Ishikawa (cell line): ENCODE results near the gene TLR3.

ENCODE experiments used
- CEBPB ChIP-seq: IDR thresholded peaks from 2 replicates; pipeline ENCODE4 v1.6.1; 2012
- CREB1 ChIP-seq: IDR thresholded peaks from 2 replicates; pipeline ENCODE4 v1.6.1; 2012; ENCODE audit warnings: low read depth
- RAD21 ChIP-seq: IDR thresholded peaks from 2 replicates; pipeline ENCODE4 v1.6.1; 2012; ENCODE audit warnings: low read depth
- TAF1 ChIP-seq: IDR thresholded peaks from 2 replicates; pipeline ENCODE4 v1.6.1; 2012; ENCODE audit warnings: low read depth, mild to moderate bottlenecking
- TCF12 ChIP-seq: IDR thresholded peaks from 2 replicates; pipeline ENCODE4 v1.6.1; 2012; ENCODE audit warnings: low read depth
- TEAD4 ChIP-seq: IDR thresholded peaks from 2 replicates; pipeline ENCODE4 v1.6.1; 2012
- YY1 ChIP-seq: IDR thresholded peaks from 2 replicates; pipeline ENCODE4 v1.6.1; 2012; ENCODE audit warnings: low read depth
- TF ChIP-seq, protein P1 (sequence below): IDR thresholded peaks from 2 replicates; pipeline ENCODE4 v1.6.1; 2012; ENCODE audit warnings: low read depth, mild to moderate bottlenecking

DNA sequence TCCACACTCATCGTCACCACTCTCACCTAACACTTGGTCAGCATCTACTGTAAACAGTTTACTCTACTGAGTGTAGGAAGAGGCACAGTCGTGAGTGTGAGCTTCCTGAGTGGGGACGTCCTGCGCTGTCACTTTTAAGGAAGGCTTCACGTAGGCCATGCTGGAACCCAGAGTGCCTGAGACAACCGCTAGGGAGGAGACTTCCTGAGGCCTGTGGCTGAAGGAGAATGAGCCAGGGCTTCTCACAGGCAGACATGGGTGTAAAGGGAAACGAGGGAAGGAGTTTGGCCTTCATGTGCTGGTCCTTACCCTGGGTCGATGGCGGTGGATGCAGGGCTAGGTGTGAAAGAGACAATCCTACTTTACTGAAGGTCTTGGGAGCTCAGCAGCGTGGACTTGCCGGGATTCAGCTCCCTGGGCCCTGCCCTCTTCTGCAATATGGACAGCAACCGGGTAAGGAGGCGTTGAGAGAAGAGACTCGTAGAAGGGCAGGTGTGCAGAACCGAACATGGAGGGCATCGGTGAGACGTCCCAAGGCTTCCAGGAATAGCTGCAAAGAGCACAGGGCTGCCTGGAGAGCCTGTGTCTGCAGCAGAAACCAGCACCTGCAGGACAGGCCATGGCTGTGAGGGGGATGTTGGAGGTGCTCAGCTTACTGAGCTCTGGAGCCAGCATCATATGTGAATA, 48.7 kb upstream of the TLR3 start:
- TF ChIP-seq TAF1 (no peak), RAD21 (no peak), CEBPB (no peak), YY1 (no peak), CREB1 (no peak), TCF12 (no peak), TEAD4 (no peak)
- TF ChIP-seq, protein P1, sequence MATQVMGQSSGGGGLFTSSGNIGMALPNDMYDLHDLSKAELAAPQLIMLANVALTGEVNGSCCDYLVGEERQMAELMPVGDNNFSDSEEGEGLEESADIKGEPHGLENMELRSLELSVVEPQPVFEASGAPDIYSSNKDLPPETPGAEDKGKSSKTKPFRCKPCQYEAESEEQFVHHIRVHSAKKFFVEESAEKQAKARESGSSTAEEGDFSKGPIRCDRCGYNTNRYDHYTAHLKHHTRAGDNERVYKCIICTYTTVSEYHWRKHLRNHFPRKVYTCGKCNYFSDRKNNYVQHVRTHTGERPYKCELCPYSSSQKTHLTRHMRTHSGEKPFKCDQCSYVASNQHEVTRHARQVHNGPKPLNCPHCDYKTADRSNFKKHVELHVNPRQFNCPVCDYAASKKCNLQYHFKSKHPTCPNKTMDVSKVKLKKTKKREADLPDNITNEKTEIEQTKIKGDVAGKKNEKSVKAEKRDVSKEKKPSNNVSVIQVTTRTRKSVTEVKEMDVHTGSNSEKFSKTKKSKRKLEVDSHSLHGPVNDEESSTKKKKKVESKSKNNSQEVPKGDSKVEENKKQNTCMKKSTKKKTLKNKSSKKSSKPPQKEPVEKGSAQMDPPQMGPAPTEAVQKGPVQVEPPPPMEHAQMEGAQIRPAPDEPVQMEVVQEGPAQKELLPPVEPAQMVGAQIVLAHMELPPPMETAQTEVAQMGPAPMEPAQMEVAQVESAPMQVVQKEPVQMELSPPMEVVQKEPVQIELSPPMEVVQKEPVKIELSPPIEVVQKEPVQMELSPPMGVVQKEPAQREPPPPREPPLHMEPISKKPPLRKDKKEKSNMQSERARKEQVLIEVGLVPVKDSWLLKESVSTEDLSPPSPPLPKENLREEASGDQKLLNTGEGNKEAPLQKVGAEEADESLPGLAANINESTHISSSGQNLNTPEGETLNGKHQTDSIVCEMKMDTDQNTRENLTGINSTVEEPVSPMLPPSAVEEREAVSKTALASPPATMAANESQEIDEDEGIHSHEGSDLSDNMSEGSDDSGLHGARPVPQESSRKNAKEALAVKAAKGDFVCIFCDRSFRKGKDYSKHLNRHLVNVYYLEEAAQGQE, result no peak
